HUDEP-2 (cell line): Measurements from ENCODE around the gene SMAD3.

ENCODE experiments used
- DNase-seq, 76 experiments: peaks; one replicate each; lab custom pipeline; 2025; ENCODE audit not compliant: unreplicated experiment in 76 of 76; lab: John Stamatoyannopoulos, UW

SMAD3 gene

DNA sequence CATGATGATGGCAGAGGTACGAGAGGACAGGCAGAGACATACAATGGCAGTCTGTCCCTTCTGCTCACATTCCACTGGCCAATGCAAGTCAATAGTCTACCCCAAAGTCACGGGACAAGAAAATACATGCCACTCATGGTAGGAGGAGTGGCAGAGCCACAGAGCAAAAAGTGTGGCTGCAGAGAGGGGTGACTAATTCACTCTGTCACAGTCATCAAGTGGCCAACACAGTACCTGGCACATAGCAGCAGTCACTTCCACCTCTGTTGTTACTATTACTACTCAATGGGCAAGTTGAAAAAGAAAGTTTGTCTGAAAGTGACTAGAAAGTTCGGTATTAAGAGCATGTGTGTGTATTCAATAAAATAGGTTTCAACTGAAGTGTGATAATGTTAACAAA, 91.4 kb downstream of the SMAD3 start:
- DNase-seq: no peak

DNA sequence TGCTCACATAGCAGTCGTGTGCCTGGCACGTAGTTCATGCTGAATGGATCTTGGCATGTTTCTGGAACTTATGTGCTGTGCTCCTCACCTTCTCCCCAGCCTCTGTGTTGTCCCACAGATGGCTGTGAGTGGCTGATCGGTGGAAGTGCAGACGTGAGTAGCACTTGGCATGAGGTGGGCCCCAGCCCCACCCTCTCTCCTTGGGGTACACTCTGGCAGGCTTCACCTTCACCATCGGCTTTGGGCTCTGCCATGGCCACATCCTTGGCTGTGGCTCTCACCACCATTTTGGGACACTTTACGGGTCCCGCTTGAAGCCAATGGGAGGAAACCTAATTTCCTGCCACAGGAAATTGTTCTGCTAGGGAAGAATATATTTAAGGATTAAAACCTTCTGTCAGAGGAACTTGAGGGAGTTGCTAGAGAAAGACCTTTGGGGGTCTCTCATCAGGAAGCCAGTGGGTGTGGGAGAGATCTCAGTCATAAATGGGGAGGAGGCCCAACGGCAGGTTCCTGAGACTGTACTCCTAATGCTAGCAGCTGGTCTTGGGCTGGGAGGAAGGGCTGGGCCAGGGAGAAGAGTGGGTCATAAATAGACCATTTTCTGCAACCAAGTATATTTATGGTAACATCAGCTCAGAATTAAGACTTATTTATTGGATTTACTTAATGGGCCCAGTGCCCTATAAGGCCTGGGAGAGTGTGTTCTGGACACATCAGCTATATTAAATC, 92.3 kb downstream of the SMAD3 start:
- no peak for DNase-seq

DNA sequence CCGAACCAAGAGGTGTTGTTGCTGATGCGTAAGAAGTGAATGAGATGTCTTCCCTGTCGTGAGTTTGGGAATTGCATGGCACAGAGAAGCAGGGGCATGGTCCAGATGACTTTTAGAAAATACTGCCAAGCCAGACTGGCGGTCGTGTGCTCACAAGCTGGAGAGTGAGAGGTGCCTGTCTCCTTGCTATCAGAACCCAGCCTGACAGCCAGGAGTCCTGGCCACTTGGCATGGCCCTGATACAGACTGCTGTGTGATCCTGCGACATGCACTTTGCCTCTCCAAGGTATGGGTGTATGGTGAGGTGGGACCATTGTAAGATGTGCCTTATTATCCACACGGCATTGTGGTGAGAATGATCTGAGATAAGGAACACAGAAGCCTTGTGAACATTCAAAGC, 93.0 kb downstream of the SMAD3 start:
- DNase-seq: no peak

DNA sequence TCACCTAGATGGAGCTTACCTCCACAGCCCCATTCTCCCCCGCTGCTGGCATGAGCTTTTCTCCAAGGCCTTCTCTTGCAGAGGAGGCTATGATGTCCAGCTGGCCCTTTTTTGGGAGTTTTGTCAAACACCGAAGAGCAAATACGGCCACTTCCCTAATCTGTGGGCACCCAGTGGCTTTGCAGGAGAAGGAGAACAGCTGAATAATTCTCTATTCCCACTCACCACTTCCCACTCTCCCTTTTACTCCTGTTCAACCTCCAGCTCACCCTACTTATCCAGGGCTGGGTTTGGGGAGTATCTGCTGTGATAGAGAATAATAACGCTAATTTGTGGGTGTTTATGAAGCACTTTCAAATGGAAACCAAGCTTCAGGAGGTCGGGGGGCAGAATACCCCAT, 96.0 kb downstream of the SMAD3 start:
- no peak for DNase-seq

DNA sequence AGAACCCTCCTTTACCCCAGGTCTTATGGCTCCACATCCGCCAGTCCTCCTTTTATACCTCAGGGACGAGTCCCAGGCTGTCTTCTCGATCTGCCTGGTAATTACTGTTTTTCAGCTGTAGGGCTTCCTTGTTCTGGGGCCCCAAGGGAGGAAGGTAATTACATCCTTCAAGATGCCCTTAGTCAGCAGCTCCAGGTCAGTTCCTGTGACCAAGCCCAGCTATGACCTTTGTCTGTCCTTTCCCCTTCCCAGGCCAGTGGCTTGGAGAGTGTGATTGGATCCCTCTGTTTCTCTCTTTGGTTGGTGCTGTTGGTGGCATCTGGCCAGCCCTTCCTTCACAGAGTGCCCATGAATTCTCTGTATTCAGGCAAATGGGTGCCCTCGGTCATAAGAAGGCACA, 96.5 kb downstream of the SMAD3 start:
- no peak for DNase-seq

DNA sequence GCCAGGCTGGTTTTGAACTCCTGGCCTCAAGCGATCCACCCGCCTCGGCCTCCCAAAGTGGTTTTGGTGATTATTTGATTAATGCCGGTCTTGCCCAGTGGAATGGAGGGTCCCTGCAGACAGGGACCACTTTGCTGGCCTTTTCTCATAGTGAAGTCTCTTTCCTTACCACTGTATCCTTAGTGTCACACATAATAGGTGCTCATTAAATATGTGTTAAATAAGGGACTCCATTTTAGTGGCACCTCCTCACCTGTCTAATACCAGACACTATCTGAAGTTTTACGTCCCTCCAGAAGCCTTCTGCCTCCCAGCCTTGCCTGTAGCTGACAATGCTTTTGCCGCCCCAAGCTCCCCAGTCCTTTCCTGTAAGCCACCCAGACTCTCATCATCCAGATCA, 97.8 kb downstream of the SMAD3 start:
- DNase-seq: no peak

DNA sequence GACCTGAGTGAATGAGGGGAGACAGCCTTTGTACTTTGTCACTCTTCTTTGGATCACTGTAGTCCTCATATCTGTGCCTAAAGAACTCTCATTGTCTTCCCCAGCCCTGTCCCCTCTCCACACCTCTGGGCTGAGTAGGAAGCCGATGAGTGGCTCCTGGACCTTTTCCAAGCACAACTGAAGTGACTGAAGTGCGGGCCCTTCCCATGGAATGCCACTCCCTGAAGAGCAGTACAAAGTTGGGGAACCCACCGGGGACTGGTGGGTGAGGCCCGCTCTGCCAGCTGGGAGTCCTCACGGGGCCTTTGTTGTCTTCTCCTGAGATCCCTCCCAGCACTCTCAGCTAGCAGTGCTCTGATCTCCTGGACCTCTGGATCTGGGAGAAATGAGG, 99.0 kb downstream of the SMAD3 start:
- DNase-seq: no peak

DNA sequence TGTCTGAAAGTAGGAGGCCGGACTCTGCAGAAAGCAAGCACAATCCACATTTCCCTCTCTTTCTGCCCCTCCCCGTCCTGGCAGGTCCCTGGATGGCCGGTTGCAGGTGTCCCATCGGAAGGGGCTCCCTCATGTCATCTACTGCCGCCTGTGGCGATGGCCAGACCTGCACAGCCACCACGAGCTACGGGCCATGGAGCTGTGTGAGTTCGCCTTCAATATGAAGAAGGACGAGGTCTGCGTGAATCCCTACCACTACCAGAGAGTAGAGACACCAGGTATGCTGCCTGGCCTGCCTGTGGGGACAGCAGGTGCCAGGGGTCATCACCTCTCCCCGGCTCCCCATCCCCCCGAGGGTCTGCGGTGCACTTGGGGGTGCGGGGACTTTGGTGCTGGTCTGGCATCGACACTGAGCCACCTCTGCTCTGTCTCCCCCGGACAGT, 99.4 kb downstream of the SMAD3 start:
- no peak for DNase-seq

DNA sequence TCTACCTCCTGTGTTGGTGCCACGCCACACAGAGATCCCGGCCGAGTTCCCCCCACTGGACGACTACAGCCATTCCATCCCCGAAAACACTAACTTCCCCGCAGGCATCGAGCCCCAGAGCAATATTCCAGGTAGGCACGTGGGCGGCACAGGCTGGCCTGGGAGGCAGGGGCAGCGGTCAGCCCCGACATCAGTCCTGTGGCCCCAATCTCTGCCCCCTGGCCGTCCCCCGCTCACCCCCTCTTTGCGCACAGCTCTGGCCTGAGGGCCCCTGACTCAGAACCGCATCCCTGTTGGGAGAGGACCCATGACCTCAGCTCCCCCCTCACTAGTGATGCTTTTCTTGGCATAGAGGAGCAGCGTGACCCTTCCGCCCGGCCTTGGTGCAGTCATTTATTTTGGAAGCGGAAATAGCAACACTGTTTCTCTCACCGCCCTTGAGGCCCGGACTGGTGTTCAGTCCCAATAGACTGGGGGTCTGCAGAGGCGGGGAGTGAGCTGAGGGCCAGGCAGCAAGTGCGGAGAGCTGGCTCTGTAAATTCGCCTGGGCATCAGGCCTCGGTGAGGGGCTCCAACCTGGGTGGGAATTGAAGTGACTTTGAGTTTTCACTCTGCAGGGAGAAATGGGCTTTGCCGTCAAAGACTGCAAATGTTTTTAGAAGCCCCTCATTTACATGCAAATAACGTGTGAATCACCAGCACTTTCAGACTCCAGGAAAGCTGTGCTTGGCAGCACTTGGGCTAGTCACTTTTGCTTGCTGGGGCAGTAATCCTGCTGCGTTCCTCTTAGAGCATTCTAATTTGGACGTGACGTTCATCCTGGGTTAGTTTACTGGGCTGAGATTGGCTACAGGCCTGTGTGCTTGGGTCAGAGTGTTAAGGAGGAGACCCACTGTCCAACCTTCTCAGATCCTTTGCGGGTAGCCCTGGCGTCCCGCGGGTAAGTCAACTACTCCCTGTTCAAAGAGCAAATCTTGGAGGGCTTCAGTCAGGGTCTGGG, 100.2 kb downstream of the SMAD3 start:
- no peak for DNase-seq

DNA sequence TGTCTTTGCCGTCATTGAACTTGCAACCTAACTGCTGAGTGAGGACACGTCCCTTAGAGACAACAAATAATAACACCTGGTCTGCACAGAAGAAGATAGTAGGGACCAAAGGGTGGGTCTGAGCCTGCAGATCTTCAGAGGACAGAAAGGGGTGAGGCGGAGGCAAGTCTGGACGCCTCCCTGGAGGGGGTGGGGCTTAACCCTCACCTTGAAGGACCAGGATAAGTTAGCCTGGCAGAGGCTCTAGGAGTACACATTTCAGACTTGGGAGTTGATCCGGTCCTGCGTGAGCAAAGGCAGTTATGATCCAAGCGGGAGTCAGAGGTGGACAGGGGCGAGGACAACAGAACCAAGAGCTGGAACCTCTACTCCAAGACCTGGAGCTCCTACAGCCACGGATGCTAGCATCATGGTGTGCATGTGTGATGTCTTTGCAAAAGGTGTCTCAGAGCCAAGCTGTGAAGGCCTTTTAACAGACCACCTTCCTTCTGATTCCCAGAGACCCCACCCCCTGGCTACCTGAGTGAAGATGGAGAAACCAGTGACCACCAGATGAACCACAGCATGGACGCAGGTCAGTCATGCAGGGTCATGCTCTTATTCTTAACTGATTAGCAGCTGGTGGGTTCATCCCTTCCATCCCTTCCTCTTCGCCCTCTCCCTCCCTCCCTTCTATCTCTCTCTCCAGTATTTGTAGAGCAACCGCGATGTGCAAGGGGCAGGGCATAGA, 101.0 kb downstream of the SMAD3 start:
- no peak for DNase-seq

DNA sequence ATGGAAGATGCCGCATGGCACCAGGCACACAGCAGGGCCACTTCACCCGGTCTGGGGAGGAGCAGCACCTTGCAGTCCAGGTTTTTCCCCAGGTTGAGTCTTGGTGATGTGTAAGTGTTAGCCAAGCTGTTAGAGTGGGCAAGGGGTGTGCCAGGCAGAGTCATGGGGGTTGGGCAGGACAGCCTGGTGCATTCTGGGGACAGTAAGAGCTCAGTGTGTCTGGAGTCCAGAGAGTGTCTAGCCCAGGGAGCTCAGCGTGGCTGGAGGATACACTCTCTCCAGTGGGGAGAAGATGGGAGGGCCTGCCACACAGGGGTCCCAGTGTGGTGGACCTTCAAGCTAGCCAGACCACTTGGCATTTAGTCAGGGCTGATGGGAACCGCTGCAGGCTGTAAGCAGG, 101.7 kb downstream of the SMAD3 start:
- no peak for DNase-seq

DNA sequence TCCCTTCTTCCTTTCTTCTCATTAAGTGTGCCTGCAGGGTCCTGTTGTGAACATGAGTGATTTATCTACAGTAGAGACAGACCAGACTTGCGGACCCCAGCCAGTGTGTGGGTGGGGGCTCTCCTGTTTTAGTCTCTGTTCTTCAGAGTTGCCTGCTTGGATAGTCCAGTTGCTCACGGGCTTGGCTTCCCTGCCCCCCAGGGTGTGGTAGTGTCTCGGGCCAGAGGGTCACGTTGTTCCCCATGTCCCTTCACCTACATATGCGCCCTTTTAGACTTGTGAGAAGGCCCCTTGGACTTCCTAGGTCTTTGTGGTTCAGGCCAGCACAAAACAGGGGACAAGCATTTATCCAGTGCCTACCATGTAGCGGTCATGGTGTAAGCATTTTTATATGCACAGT, 103.3 kb downstream of the SMAD3 start:
- DNase-seq: no peak

DNA sequence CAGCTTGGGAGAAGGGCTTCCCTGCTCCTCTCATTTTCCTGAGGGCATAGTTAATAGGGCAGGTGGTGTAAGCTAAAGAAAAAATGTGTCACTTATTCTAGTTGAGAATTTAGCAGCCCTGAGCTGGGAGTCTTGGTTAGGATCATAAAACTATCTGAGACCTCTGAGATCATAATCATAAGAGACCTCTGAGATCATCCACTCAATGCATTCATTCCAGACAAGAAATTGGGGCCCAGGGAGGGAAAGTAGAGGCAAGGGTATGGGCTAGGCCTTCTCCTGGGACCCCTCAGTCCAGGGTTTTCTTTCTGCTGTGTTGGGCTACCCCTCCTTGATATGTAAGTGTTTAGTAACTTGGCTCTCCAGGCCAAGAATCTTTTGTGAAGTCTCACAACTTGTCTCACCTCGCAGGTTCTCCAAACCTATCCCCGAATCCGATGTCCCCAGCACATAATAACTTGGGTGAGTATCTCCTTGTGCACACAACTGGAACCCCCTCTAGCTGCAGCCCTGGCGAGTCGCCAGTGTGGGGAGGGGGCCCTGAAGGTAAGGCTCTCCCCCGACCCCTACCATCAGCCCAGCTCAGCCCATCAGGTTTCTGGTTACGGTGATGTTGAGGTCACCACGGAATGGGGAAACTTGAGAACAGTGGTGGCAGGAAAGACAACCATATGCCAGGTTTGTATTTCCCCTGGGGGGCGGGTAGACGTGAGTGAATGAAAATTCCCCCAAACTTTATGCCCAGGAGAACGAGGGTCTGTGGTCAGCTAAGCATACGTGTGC, 104.9 kb downstream of the SMAD3 start:
- no peak for DNase-seq

DNA sequence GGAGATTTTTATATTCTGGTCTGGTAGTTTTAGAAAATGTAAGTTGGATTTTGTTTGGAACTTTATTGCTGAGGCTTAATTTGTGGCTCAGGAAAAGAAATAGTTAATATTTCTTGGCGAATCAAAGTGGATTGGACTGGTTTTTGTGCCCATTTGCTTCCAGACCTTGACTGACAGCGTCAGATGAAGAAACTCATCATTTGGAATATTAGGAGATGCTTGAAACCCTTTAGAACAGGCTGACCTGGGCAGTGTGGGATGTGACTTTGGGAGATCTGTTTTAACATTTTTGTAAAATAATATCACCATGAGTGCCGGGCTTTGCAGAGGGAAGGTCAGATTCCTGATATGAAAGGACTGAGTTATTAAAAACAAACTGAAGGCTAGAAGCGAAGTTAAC, 106.1 kb downstream of the SMAD3 start:
- no peak for DNase-seq

DNA sequence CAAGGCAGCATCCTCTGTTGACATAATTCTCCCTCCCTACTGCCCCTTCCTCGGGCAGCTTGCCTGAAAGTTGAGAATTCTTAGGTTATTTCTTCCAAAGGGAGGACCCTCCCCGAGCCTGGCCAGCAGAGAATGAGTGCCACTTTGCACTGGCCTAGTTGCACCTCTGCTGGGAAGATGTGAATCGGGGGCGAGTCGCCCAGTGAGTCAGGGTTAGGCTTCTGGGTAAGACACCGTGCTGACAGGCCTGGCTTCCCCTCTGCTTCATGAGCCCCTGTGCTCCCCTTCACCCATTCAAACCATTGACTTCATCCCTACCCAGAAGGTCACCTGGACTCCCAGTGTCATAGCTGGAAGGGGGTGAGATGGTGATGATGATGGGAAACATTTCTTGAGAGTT, 106.8 kb downstream of the SMAD3 start:
- no peak for DNase-seq

DNA sequence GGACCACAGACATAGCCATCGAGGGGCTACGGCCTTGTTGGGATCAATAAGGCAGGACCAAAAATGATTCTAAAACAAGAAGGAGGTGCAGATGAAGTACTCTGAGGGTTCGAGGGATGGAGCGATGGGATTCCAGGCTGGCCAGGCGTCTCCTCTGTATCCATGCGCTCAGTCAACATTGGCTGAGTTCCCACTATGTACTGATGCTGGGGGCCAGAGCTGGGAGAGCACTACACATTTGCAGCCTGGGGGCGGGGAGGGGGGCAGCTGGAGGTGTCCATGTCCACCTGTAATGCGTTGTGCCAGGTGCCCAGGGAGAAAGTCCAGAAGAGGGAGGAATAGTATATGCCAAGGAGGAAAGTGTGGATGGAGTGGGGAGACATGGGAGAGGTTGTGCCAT, 107.6 kb downstream of the SMAD3 start:
- DNase-seq: no peak

DNA sequence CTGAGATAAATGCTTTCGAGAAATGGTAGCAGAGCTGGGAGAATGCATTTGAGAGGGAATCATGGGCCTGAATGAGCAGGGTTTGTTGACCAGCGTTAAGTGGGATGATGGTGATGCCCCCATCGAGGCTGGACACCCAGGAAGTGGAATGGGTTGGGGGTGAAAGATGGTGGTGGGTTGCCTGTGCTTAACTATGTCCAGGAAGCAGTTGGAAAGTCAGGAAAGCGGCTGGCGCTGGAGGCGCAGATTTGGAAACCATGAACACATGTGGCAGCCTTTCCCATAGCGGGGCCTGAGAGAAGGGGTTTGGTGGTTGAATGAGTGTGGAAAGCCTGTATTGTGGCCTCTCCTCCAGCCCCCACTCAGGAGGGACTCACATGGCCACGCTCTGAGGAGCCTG, 108.4 kb downstream of the SMAD3 start:
- DNase-seq: no peak

DNA sequence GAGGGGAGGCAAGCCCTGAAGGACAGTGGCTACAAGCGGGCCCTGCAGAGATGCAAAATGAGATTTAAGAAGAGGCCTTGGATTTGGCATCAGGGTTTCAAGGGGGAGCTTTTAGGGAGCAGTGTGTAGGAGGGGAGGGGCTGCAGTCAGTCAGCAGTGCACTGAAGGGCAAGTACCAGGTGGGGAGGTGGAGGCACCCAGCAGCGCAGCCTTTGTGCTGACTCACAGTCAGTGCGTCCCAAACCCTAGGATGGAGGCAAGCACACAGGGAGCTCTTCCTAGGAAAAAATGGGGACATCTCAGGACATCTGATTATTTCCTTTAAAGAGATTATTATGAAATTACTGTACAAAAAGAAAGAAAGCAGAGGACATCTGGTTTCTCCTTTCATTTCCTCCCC, 109.0 kb downstream of the SMAD3 start:
- DNase-seq: no peak

DNA sequence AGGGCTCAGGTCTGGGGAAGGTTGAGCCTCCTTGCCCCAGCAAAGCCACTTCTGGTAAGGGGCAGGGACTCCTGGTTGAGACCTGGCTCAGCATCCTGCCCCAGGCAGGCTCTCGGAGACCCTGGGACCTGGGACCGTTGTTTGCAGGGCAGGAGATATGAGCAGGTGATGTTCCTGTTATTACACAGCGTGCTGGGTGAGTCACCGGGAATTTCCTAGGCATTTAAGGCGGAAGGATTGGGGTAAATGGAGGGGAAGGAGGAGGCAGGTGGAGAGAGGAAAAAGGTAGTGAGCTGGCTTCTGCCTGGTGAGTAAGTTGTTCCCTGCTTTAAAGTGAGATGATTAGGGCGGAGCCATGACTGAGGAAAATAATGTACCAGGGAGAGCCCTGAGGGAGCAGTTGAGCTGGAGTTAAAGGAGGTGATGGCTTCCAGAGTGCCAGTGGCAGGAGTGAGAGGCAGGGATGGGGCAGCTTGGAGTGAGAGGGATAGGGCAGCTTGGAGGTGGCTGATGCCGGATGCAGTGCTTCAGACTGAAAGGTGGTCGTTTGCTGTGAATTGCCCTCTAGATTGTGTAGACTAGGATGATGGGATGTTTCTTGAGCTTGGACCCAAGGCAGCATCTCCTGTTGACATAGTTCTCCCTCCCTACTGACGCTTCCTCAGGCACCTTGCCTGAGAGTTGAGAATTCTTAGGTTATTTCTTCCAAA, 109.6 kb downstream of the SMAD3 start:
- DNase-seq: no peak

DNA sequence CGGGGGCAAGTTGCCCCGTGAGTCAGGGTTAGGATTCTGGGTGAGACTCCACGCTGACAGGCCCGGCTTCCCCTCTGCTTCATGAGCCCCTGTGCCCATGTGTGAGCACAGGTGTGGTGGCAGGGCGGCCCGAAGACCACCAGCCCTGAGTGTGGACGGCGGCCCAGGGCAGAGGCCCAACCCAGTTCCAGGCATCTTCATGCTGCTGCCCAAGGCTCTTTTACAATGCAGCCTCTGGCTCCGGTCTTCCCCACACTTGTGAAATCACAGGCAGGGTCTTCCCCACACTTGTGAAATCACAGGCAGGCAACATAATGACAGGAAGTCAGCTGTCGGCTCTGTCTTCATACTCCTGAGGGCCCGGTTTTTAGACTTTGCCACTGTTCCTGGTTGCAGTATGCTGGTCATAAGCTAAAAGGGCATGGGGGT, 110.3 kb downstream of the SMAD3 start:
- no peak for DNase-seq
